Activated T-cell treated with anti-CD3 and anti-CD28 coated beads, Interleukin-2, amount 50 U/mL, for 4 hours (primary cell): ENCODE data around the gene RACK1. TPM values are rescaled to one million over a fixed set of nuclear protein-coding genes. Genes with fewer than 3 reads are reported as not detected.
"Not testable (repeated sequence)": the region's sequence is repeated elsewhere in the genome, so short reads cannot be mapped to it uniquely, and the experiment has no call there.

Experiments
- ATAC-seq, 2 donors: fragments of 200-7000 bp; cut with Tn5 transposase; one replicate each; pipeline ENCODE4 v1.10.0; 2021
- DNase-seq: peaks from one replicate; pipeline ENCODE4 v3.0.0-alpha.2; 2020
- H3K27me3 Mint-ChIP-seq: one replicate; pipeline ENCODE4 v1.8.0; 2021; ENCODE audit warnings: low read depth, mixed read lengths
- H3K36me3 Mint-ChIP-seq: one replicate; pipeline ENCODE4 v1.8.0; 2022; ENCODE audit warnings: mixed read lengths; ENCODE audit not compliant: insufficient read depth
- H3K4me1 Mint-ChIP-seq: one replicate; pipeline ENCODE4 v1.8.0; 2021; ENCODE audit warnings: low read depth, mixed read lengths
- H3K4me3 Mint-ChIP-seq: one replicate; pipeline ENCODE4 v1.8.0; 2021; ENCODE audit warnings: mild to moderate bottlenecking, moderate library complexity, mixed read lengths
- H3K9me3 Mint-ChIP-seq: one replicate; pipeline ENCODE4 v1.8.0; 2021; ENCODE audit warnings: mixed read lengths
- total RNA-seq, 3 donors: library from RNA; stranded (reverse); gene quantifications; one replicate each; pipeline ENCODE4 v1.2.1, GENCODE V29; 2021

The RACK1 gene
- 1,000 to 10,000 TPM; 2,938 to 3,145 (median 2,972) TPM for total RNA-seq

DNA sequence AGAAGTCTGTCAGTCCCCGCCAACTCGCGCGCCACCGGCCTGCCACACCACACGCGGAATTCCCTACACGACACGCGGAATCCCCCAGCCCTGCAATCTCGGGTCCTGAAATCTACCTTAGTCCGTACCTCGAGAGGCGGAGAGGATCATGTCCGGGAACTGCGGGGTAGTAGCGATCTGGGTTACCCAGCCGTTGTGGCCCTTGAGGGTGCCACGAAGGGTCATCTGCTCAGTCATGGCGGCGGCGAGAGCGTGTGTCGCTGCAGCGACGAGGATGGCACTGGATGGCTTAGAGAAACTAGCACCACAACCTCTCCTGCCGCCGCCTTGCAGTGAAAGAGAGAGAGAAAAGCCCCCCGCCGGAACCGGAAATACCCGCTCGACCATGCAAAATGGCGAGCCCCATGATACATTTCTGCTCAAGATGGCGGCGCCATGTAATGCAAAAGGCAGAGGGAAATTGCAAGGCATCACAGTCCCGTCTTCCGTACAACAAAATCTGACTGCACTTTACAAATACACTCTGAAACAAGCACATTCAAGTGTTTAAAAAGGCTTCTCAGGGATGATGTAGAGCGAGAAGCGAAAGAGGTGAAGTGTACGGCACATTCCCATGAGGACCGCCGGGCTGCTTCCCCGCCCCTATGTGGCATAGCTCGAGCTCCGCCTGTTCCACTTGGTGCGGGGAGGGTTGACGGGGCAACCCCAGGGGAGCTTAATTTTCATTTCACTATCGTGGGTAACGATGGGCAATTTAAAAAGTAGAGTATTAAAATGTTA is at the start of gene RACK1:
TSS of gene RACK1 (minus strand) at position 343 of the 780 bp plus-strand sequence. CDS start at position 237, 106 bp downstream.
- no peaks in the 10 kb centered on the region for H3K27me3 Mint-ChIP-seq
- ATAC-seq = peak; percentile 69 to 75
- H3K9me3 Mint-ChIP-seq = no peaks in the 10 kb centered on the region
- H3K4me1 Mint-ChIP-seq = peaks cover 58% of the 10 kb centered on the region
- DNase-seq = peak; percentile 86
- H3K4me3 Mint-ChIP-seq = peak within 1 kb of the TSS; percentile 99
- H3K36me3 Mint-ChIP-seq = peaks cover 38% of the 10 kb centered on the region

DNA sequence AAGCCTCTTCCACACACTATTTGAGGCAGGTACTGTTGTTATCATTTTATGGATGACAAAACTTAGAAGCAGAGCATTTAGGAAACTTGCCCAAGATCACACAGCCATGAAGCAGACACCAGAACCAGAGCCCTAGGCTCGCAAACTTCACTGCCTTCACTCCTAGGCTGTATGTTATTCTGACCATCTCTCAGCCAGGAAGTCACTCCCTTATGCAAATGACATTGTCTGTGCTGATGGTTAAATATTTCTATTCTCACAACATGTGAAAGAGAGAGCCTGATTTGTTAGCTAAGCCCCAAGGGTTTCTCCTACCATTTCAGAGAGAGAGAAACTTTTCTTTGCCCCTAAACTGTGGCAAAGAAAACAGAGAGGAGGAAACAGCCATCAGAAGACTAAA is 43.6 kb upstream of the RACK1 start:
- DNase-seq, H3K4me3 Mint-ChIP-seq, H3K36me3 Mint-ChIP-seq, H3K9me3 Mint-ChIP-seq, ATAC-seq, H3K4me1 Mint-ChIP-seq, H3K27me3 Mint-ChIP-seq: not testable (repeated sequence)

DNA sequence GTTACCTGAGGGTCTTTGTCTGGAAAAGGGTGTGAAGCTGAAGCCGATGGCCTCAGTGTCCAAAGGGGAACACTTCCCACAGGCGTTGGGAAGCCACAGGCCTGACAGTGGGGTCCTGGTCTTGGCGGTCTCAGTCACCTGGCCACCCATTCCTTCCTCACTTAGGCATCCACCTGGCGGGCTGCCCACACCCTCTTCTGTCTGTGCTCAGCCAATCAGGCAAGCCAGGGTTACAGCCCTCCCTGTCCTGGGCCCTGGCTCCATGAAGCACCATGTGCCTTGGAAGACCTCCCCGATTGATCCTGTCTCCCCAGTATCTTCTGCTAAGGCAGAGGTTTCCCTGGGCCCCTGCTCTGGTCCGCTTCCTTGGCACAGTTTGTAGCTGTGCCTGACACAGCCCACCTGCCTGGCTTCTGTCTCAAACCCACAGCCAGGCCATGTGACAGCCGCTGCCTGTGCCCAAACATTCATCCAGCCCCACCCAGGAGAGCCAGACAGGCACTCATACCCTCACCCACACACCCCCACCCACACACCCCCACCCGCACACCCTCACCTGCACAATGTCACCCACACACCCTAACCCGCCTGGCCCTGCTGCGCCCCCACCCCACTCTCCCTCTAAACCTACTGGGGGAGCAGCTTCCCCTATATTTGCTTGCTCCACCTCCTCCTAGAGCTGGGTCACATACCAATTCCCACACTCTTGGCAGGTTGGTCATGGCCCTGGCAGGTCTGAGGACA is 42.4 kb upstream of the RACK1 start:
- not testable (repeated sequence) for H3K9me3 Mint-ChIP-seq, DNase-seq, H3K4me1 Mint-ChIP-seq, ATAC-seq, H3K27me3 Mint-ChIP-seq, H3K4me3 Mint-ChIP-seq, H3K36me3 Mint-ChIP-seq

DNA sequence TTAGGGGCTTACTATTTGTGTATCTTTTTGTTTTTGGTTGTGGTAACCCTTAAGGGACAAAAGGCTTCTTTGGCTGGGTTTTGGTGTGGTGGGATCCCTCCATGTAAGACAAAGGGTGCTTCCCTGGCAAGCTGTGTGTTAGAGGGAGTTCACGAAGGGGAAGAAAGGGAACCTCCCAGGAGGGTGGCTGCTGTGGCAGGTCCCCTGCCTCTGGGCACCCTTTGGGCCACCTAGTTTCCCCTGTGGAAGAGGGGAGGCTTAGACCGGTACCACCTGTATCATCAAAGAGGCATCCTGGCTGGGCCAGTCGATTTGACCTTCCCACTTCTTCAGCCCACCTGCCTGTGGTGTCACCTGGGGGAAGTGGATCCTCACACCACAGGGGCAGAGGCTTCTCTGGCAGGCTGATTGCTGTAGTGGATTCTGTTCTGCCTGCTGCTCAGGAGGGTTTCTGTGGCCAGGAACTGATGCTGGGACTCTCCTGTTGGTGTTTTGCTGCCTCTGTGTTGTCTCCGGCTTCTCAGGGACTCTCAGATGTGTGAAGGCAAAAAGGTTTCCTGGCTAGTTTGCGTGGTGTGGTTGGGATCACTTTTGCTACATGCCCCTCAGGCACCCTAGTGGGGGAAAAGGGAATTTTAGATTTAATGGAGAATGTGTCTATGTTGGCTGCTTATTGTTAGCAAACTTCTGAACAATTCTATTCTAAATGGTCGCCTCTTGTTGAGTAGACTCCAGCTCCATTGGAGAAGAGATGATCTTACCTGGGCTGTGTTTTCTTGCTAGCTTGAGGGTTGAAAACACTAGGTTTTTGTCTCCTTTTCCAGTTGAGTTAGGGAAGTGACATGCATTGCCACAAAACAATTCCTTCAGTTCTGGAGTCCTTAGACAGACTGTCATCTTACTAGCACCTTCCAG is 40.4 kb upstream of the RACK1 start:
- not testable (repeated sequence) for ATAC-seq, H3K4me1 Mint-ChIP-seq, H3K4me3 Mint-ChIP-seq, H3K27me3 Mint-ChIP-seq, H3K9me3 Mint-ChIP-seq, H3K36me3 Mint-ChIP-seq, DNase-seq

DNA sequence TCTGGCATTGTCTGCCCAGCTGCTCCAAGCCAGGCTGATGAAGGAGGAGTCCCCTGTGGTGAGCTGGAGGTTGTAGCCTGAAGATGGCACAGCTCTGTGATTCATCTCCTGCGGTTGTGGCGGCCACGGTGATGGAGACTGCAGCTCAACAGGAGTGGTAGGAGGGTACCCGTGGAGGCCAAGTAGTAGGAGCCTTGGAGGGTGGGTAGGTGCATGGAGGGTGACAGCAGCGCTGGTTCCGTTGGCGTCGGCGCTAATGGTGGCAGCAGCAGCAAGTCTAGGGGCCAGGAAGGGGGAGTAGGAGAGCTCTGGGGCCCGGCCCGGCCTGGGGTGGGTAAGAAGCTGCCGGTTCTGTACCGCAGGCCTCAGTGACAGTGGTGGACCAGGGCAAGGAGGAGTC is 39.6 kb upstream of the RACK1 start:
- H3K36me3 Mint-ChIP-seq = no peaks in the 10 kb centered on the region
- H3K4me3 Mint-ChIP-seq = no peak overlapping the region
- no peak for ATAC-seq
- H3K4me1 Mint-ChIP-seq = peaks cover 2% of the 10 kb centered on the region
- no peaks in the 10 kb centered on the region for H3K27me3 Mint-ChIP-seq
- no peaks in the 10 kb centered on the region for H3K9me3 Mint-ChIP-seq
- no peak for DNase-seq

DNA sequence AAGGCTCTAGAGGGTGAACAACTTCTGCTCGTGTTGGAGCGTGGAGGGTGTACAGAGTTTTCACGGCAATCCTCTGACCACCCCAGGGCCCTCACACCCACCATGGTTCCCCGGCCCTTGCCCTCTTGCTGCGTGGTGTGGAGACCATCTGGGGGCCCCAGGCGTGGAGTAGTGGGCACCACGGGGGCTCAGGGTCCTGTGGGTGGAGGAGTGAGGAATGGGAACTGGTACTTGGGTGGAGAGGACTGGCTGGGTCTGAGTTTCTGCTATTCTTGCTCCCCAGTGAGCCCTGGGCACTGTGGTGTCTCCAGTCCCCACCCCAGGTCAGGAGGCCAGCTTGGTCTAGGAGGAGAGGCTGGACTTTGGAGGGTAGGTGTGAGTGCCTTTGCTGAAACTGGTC is 39.2 kb upstream of the RACK1 start:
- Mint-ChIP-seq H3K27me3 (no peaks in the 10 kb centered on the region), H3K4me1 (peaks cover 2% of the 10 kb centered on the region), H3K4me3 (no peak overlapping the region), H3K9me3 (no peaks in the 10 kb centered on the region), H3K36me3 (no peaks in the 10 kb centered on the region)
- DNase-seq (no peak), ATAC-seq (no peak)

DNA sequence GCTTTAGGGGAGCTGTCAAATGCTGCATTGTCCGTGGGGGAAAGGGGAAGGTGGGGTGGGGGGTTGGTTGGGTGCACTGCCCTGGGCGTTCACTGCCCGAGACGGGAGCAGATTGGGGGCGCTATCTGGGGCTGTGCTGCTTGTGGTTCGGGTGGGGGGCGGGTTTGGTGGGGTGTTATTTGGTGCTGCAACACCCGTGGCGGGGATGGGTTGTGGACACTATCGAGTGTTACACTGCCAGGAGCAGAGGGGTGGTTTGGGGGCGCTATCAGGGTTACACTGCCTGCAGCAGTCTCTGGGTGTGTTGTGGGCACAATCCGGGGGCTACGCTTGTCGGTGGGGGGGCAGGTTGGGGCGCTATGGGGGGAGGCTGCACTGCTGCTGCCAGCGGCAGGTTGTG is 38.7 kb upstream of the RACK1 start:
- not testable (repeated sequence) for ATAC-seq, H3K36me3 Mint-ChIP-seq, H3K27me3 Mint-ChIP-seq, H3K4me3 Mint-ChIP-seq, H3K4me1 Mint-ChIP-seq, H3K9me3 Mint-ChIP-seq, DNase-seq

DNA sequence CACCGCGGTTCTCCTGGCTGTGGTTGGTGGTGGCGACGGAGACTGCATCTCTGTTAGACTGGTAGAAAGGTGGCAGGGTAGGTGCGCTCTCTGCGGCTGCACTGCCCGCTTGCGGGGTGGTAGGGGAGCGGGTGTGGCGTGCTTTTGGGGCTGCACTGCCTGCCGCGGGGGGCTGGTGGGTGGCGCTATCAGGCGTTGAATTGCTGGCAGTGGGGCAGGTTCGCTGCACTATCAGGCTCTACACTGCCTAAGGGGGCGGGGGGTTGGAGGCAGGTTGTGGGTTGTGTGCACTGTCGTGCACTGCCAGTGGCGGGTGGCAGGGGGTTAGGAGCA is 38.2 kb upstream of the RACK1 start:
- no peaks in the 10 kb centered on the region for H3K9me3 Mint-ChIP-seq
- no peak overlapping the region for H3K4me3 Mint-ChIP-seq
- H3K36me3 Mint-ChIP-seq = no peaks in the 10 kb centered on the region
- no peaks in the 10 kb centered on the region for H3K27me3 Mint-ChIP-seq
- no peak for DNase-seq
- no peak for ATAC-seq
- H3K4me1 Mint-ChIP-seq = peaks cover 2% of the 10 kb centered on the region

DNA sequence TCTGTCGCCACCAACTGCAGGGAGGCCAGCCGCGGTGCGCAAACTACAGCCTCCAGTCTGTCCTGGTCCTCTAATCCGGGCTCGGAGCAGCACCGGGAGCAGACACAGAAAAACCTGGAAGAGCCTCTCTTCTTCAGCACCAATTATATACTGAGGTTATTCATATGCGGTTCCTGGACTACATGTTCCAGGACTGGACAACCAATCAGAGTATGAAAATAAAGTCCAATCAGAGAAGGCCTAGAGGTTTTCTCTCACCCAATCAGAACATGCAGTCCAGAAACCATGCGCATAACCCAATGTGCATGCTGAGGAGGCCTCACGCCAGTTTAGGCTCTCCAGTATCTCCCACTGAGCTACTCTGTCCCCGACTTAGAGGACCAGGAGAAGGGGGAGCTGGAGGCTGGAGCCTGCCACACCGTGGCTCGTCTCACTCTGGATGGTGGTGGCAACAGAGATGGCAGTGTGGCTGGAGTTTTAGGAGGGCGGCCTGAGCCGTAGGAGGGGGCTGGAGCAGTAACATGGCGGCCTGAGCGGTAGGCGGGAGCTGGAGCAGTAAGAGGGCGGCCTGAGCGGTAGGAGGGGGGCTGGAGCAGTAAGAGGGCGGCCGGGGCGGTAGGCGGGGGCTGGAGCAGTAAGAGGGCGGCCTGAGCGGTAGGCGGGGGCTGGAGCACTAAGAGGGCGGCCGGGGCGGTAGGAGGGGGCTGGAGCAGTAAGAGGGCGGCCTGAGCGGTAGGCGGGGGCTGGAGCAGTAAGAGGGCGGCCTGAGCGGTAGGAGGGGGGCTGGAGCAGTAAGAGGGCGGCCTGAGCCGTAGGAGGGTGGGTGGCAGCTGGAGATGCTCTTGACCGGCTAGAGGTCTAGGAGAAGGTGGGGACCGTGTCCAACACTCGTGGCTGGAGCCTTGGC is 37.6 kb upstream of the RACK1 start:
- Mint-ChIP-seq H3K36me3 (no peaks in the 10 kb centered on the region), H3K4me1 (peaks cover 2% of the 10 kb centered on the region), H3K9me3 (no peaks in the 10 kb centered on the region), H3K27me3 (no peaks in the 10 kb centered on the region), H3K4me3 (no peak overlapping the region)
- ATAC-seq (no peak), DNase-seq (no peak)

DNA sequence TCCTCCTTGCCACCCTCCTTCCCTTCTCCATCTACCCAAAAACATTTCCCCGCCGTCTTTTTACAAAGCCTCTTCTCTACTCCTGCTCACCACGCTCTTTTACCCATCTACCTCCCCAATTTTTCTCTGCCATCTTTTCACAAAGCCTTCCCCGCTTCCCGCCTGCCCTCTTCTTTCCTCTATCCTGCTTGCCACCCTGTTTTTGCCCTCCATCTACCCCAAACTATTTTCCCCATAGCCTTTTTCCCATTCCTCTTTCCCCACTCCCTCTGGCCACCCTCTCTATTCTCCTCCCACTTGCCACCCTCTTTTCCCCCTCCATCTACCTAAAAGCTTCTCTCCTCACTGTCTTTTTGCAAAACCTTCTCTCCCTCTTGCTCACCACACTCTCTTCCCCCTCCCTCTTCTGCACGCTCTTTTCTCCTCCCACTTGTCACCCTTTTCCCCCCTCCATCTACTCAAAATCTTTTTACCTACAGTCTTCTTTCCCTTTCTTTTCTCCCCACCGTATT is 36.6 kb upstream of the RACK1 start:
- no peak for DNase-seq
- Mint-ChIP-seq H3K9me3 (no peaks in the 10 kb centered on the region), H3K4me3 (no peak overlapping the region), H3K27me3 (no peaks in the 10 kb centered on the region), H3K36me3 (no peaks in the 10 kb centered on the region), H3K4me1 (peaks cover 2% of the 10 kb centered on the region)
- no peak for ATAC-seq

DNA sequence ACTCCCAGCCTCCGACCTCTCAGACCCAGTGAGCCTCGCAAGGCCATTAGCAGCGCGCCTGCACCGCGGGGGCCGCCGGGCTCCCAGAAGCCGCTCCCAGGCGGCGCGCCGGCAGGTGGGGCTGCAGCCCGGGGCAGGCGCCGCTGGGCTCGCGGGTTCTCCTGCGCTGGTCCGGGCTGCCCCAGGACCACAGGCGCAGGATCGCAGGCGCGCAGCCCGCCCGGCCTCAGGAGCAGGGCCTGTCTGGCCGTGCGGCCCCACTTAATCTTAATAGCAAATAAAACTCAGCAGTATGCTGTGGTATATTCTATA is 29.7 kb upstream of the RACK1 start:
- H3K36me3 Mint-ChIP-seq, ATAC-seq, H3K27me3 Mint-ChIP-seq, H3K4me1 Mint-ChIP-seq, H3K9me3 Mint-ChIP-seq, H3K4me3 Mint-ChIP-seq, DNase-seq: not testable (repeated sequence)

DNA sequence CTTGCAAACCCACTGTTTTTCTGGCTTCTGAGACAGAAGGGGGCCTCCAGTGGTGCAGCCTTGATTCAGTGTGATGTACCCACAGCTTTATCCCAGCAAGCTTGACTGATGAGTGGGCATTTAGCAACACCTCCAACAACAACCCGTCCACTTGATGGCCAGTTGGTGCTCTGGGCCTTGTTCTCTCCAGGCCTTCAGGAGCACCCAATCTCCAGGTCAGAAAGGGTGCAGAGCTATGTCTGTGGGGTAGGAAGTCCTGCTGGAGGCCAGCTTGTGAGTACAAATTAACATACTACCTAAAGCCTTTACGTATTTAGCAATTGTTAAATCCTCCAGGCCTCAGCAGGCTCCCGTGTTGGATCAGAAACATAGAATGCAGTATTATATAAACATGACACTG is 27.4 kb upstream of the RACK1 start:
- ATAC-seq = no peak

DNA sequence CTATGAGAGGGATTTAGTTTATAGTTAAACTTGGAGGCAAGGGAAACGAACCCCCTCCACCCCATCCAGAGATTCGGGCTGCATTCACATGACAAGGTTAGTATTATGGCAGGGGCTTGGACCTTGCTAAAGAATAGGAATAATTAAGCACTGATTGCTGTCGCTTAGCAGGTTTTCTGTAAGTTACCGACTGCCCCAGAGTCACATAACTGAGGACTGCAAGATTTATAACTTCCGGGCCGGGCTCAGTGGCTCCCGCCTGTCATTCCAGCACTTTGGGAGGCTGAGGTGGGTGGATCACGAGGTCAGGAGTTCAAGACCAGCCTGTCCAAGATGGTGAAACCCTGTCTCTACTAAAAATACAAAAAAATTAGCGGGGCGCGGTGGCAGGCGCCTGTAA is 24.2 kb upstream of the RACK1 start:
- ATAC-seq, H3K4me3 Mint-ChIP-seq, H3K9me3 Mint-ChIP-seq, H3K27me3 Mint-ChIP-seq, DNase-seq, H3K4me1 Mint-ChIP-seq: not testable (repeated sequence)
- peaks cover 11% of the 10 kb centered on the region for H3K36me3 Mint-ChIP-seq

More for the DNA sequence above, 27.4 kb upstream of the RACK1 start:
- Mint-ChIP-seq H3K4me1 (no peaks in the 10 kb centered on the region), H3K36me3 (no peaks in the 10 kb centered on the region), H3K9me3 (no peaks in the 10 kb centered on the region), H3K27me3 (no peaks in the 10 kb centered on the region), H3K4me3 (no peak overlapping the region)
- no peak for DNase-seq
